Measurements from ENCODE around the gene FBN3.

Gene FBN3

GRCh38 chr19:8148088-8148409 is 1.3 kb downstream of the FBN3 start:
- TF ChIP-seq CTCF (conservative IDR thresholded peaks at IDR 0.05; ENCODE audit: low read length), result no peak
- DNase-seq (ENCODE audit: low read depth), result no peak
- no peak overlapping the region for H3K4me3 ChIP-seq (ENCODE audit: low read length)

- no peak for TF ChIP-seq CTCF (conservative IDR thresholded peaks at IDR 0.05; ENCODE audit: low read length)
- no peak overlapping the region for H3K4me3 ChIP-seq (ENCODE audit: low read length)
- DNase-seq (ENCODE audit: low read depth), result no peak
These were observed 1.8 kb downstream of the FBN3 start for GRCh38 chr19:8147582-8147978.

- H3K4me3 ChIP-seq (ENCODE audit: low read length), result no peak overlapping the region
- no peak for TF ChIP-seq CTCF (conservative IDR thresholded peaks at IDR 0.05; ENCODE audit: low read length)
- no peak for DNase-seq (ENCODE audit: low read depth)
These were observed 2.4 kb downstream of the FBN3 start for GRCh38 chr19:8146877-8147581.

- TF ChIP-seq CTCF (conservative IDR thresholded peaks at IDR 0.05; ENCODE audit: low read length), result no peak
- DNase-seq (ENCODE audit: low read depth), result no peak
- no peak overlapping the region for H3K4me3 ChIP-seq (ENCODE audit: low read length)
These were observed 5.0 kb downstream of the FBN3 start for GRCh38 chr19:8144273-8144995.

- H3K4me3 ChIP-seq (ENCODE audit: low read length), result no peak overlapping the region
- no peak for TF ChIP-seq CTCF (conservative IDR thresholded peaks at IDR 0.05; ENCODE audit: low read length)
- DNase-seq (ENCODE audit: low read depth), result no peak
These were observed 6.4 kb downstream of the FBN3 start for GRCh38 chr19:8143041-8143440.

- no peak overlapping the region for H3K4me3 ChIP-seq (ENCODE audit: low read length)
- DNase-seq (ENCODE audit: low read depth), result no peak
- no peak for TF ChIP-seq CTCF (conservative IDR thresholded peaks at IDR 0.05; ENCODE audit: low read length)
These were observed 6.9 kb downstream of the FBN3 start for GRCh38 chr19:8142513-8142900.

All from AG10803 (cell line).